ENCODE measurements around the gene KRT27.
A peak's percentile ranks its signal among the peaks of the same experiment; 100 is the strongest.

Gene KRT27

DNA sequence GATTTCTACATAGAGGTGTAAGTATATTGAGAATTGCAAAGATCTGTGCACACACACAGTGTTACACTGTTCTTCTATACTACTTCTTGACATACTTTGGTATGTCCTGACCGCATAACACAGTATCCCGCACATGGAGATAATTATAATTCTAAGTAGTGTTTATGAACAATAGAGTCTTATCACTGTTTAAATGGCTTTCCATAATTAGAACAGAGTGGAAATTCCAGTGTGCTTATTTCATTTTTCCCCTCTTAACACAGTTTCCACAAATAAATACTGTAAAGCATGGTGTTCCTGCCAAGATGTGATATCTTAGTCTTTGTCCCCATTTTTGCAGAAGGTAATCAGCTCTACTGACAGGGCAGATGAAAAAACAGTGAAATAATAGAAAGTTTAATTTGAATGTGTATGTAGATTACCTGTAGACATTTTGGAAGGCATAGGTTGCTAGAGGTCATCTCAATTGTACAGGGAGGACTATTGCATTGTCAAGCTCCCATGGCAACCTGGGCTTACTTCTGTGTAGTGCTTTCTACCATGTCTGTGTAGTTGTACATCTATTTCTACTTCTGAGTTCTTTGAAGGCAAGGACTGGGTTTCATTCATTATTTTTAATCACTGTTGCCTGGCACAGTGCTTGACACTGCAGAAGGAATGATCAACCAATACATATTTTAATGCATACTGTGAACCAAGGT lies 27.5 kb upstream of the KRT27 start:
- no peak for DNase-seq (ENCODE audit: low spot score)

DNA sequence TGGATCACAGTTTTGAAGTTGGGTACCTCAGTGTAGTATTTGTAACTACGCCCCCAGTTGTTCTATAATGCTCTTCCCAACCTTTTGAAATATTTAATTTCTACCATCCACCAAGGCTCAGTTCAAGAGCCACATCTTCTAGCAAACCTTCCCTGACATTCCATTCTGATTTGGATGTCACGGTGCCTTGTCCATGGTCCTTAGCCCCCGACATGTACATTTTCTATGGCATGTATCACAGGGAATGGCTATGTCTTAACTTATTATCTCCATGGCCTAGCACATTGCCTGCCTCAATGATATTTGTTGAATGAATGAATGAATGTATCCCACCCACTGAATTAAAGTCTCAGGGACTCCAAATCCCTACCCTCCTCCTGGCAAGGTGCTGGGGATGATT lies 23.8 kb upstream of the KRT27 start:
- DNase-seq (ENCODE audit: low spot score), result no peak

DNA sequence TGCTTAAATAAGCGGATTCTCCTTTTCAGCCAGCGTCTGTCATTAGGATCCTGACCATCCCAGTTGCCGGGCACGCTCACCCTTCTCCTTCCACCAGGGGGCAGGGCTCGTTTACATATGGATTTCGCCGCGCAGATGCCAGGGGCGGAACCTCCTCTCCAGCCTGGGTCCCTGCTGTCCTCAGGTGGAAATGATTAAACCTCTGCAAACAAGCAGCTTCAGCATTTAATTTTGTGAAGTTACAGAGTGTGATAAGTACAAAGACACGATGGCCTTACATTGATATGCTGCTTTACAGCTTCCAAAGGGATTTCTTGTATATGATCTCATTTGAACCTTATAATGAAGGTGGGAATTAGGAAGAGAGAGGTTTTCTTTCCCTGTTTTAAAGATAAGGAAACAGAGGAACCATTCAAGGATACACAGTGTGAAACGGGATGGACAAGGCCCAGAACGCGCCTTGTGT lies 21.3 kb upstream of the KRT27 start:
- DNase-seq (ENCODE audit: low spot score), result peak; percentile 58

DNA sequence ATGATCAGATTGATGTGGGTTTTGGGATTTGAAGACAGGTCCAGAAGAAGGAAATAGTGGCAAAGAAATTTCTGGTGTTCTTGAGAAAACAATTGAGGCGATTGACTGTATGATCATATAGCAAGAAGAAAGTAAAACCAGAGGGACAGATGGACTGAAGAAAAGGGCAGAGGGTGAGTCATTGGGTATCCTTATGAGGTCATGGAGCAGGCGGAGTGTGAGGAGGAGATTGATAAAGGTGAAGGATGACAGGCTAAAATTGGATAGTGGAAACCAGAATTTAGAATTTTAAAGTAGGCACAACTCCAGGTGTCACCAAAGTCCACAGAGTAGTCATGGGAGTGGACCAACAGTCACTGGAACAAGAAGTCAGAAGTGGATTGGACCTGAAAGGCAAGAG lies 18.8 kb upstream of the KRT27 start:
- DNase-seq (ENCODE audit: low spot score), result no peak

DNA sequence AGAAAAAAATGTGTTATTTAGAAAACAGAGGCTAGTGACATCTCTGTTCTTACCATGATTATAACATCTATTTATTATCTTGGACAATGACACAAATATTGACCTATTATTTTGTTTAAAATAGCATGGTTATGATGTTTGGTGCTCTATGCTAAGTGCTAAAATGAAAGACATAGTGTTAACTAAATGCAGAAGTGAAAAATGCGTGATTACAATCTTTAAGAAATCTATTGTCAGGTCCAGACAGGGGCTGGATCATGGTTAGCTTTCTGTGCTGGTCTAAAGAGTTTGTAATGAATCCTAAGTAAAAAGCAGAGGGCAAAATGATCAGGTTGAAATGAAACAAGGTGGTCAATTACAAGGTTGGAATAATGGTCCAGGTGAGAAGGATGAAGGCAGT lies 18.0 kb upstream of the KRT27 start:
- DNase-seq (ENCODE audit: low spot score), result no peak

DNA sequence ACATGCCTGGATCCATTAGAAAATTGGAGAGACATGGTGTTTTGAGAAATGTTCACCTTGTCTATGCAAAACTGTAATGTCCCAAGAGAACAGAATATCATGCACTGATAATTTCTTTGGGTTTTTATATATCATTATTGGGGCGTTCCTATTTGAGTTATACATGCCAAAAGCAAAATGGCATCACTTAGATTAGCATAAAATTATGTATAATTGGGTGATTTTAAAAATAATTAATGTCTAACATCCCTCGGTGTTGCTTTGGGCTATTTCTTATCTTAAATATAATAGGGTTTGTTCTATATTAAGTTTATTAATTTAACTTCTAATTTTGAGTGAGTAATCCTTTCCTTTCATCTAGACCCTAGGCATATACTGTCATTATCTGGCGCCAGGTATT lies 17.5 kb upstream of the KRT27 start, which contains the start of gene KRT28:
TSS of gene KRT28 (minus strand) at position 101 of the 400 bp plus-strand sequence. CDS start at position 35, 66 bp downstream.
- no peak for DNase-seq (ENCODE audit: low spot score)

DNA sequence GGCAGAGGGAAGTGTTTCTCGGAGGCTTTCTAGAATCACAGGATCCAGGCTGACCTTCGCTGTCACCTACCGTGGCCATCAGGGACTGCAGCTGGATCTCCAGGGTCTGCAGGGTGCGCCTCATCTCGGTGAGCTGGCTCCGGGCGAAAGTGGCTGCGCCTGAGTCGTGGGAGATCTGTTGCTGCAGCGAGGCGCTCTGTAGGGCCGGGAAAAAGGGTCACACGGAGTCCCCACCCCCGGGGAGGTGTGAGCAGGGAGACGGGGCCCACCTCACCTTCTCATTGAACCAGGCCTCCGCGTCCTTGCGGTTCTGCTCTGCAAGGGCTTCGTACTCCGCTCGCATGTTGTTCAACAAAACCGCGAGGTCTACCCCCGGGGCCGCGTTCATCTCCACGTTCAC lies 14.5 kb upstream of the KRT27 start:
- no peak for DNase-seq (ENCODE audit: low spot score)

DNA sequence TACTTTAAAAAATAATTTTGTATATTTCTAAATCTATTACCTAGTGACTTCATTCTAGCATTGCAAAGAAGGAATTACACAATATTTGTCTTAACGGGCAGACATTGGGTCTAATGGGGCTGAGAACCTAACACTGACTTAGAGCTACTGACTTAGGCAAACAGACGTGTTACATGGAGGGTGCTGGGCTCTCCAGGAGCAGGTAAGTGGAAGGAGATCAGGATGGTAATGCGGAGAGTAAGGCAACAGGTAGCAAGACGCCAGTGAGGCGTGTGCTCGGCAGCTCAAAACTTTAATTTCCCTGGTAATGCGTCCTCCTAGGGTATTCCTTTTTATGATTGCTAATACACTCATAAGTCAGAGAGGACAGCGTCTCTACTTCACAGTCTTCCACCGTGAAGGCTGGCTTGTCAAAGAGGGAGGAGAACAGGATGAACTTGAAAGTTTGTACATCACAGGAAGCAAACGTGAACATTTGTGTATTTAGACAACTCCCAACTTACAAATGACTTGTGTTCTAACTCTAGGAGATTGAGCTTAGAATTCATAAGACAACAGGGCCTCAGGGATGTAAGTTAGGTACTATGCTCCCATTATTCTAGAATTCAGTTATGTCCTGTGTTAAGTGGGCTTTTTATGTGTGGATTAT lies 12.8 kb upstream of the KRT27 start:
- no peak for DNase-seq (ENCODE audit: low spot score)

DNA sequence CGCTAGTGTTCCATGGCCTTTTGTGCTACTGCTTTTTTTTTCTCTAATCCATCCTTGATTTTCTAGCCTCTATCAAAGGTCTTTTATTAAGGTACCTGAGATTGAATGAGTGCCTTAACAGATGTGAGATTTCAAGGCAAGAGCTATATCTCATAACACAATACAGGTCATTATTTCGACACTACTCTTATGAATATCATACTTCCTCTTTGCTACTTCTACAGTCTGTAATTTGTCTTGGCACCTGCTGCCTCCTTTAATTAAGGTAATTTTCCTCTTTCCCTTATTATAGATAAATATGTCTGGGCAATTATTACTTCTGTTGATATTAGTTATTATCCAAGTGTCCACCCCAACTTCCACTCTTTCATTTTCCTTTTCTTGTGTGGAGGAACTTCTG lies 12.1 kb upstream of the KRT27 start:
- no peak for DNase-seq (ENCODE audit: low spot score)

DNA sequence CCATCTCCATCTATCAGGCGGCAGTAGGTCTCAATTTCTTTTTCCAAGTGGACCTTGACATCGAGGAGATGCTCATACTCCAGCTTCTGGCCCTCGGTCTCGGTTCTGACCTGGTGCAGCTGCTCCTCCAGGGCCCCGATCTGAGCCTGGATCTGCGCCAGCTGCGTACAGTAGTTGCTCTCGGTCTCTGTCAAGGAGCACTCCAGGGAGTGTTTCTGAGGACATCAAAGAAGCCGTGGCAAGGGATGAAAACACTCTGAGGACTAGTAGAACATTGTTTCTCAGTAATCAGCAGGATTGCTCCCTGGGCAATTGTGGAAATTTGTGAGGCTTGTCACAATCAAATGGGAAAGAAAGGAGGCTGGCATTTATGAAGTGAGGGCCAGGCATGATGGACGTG lies 11.5 kb upstream of the KRT27 start:
- no peak for DNase-seq (ENCODE audit: low spot score)

DNA sequence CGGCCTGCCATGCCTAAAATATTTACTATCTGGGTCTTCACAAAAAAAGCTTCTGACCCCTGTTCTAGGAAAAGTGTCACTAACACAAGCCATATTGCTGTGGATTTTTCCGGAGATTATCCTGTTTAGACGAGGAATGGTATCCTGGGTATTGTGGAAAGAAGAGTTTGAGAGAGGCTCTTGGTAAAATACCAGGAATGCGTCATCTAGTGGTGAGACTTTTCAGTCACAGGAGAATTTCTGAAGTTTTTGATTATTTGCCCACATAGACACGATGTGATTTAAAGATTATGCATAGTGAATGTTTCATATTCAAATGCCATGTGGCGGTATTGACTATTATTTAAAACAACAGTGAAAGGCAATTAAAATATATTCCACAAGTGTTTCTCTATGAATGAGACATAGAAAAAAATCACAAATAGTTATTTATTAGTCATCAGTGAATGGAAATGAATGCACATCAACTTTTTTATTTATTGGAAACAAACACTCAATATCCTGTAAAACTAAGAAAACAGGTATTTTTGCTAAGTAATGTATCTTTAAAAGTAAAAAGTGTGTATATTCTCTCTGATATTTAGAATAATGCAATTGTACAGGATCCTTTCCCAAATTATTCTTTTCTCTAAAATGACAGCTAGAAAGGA lies 9.6 kb upstream of the KRT27 start:
- DNase-seq (ENCODE audit: low spot score), result peak; percentile 47

DNA sequence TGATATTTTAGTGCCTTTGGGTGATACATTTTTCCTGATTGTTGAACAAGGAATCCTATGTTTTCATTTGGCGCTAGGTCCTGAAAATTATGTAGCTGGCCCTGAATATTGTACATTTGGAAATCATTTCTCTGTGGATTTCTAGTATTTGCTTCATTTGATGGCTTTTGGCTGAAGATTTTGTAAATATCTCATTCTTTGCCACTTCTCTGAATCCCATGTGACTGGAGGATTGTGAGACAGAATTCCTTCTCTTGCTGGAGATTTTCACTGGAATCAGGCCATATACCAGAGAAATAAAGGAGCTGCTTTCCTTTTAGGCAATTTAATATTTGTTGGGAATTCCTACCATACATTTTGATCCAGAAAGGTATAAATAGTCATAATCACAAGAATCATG lies 8.8 kb upstream of the KRT27 start:
- no peak for DNase-seq (ENCODE audit: low spot score)

DNA sequence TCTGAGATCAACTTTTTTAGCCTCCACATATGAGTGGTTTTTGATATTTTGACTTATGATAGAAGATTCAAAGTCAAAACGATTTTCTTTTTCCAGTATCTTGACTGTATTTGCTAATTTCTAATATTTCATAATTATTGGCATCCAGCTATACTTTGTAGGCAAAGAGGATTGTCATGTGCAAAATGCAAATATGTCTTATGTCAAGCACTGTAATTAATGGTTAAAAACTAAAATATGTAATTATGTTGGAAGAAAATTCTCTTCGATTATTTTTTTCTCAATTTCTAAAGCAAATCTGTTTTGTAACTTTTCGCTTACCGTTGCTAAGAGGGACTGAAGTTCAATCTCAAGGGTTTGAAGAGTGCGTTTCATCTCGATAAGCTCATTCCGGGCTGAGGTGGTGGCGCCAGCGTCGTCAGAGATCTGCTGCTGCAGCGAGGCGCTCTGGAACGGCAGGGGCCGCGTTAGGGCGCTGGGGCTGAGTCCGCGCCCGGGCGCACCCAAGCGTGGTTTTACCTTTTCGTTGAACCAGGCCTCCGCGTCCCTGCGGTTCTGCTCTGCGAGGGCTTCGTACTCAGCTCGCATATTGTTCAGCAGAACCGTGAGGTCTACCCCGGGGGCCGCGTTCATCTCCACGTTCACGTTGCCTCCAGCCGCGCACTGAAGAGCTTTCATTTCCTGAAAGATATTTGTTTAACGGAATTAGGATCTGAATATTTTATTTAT lies 3.0 kb downstream of the KRT27 start:
- DNase-seq (ENCODE audit: low spot score), result no peak

DNA sequence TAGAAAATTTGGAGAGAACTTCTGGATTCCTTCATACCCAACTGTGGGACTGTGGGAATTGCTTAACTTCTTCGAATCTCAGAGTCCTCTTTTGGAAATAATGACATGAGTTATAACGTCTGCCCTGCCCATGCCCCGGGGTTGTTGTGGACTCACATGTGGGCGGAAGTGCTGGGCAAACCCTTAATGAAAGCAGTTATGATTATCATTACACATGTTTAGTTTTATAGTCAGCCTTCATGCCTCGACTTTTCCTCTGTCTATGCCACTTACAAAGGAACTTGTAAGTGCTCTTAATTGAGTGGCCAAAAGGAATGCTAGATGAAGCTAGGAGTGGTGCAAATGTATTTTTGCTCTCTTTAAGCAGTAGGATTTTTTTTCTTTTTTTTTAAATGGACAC lies 3.9 kb downstream of the KRT27 start:
- peak; percentile 66 for DNase-seq (ENCODE audit: low spot score)

DNA sequence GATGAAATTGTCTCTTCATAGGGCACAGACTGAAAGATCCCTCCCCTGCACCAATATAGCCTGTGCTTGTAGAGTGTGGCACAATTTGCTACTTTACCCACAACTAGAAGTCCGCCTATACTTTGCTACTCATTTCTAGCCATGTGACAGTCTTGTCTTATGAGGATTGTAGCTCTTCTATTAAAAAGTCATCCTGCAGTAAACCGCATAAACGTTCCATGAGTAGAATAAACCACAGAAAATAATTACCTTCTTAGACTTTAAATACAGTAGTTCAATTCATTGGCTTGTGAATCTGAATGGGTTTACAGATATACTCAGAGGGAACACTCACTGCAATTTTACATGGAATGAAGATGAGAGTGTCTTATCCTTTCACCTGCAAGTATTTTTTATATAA lies 4.4 kb downstream of the KRT27 start:
- DNase-seq (ENCODE audit: low spot score), result peak; percentile 77

DNA sequence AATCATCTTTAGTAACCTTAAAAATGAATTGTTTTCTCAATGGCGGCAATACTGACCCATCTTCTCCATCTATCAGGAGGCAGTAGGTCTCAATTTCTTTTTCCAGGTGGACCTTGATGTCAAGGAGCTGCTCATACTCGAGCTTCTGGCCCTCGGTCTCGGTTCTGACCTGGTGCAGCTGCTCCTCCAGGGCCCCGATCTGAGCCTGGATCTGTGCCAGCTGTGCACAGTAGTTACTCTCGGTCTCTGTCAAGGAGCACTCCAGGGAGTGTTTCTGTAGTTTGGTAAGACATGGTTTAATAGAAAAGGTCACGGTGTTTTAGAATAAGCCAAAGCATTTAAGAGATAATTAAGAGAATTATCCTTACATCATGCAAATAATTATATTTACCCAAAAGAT lies 4.9 kb downstream of the KRT27 start:
- no peak for DNase-seq (ENCODE audit: low spot score)

DNA sequence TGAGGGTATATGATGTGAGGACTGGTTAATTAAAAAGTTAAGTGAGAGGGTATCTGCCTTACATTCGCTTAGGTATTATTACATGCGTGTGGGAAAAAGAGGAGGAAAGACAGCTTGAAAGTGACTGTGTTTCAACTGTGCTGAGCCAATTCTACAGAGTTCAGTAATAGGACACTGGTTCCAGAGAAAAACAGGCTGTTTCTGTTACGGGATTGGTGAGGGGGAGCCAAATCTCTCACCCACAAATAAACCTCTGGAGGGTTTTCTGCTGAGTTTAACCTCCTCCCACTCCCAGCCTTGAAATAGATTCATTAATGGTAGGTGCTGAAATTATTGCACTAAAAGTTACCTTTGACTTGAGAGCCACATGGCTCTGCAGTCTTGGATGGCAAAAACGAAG lies 6.4 kb downstream of the KRT27 start:
- no peak for DNase-seq (ENCODE audit: low spot score)

DNA sequence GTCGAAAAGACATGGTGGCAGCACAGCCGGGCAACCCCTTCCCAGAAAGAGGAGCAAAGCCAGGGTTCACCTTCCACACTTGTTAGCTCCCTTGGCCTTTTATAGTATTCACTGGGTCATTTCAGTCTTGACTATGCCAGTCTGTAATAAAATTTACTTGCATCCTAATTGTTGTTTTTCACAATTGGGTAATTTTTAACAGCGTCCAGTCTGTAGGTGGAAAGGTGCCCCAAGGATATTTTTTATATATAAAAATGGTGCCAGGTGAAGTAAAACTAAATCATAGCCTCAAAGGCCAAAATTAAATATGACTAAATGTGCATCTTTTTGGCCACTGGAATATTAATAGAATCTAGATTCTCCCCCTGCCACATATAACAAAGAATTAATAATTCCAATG lies 10.2 kb downstream of the KRT27 start, which contains the start of gene KRT26:
TSS of gene KRT26 (minus strand) at position 101 of the 400 bp plus-strand sequence. CDS start at position 13, 88 bp downstream.
- DNase-seq (ENCODE audit: low spot score), result no peak

DNA sequence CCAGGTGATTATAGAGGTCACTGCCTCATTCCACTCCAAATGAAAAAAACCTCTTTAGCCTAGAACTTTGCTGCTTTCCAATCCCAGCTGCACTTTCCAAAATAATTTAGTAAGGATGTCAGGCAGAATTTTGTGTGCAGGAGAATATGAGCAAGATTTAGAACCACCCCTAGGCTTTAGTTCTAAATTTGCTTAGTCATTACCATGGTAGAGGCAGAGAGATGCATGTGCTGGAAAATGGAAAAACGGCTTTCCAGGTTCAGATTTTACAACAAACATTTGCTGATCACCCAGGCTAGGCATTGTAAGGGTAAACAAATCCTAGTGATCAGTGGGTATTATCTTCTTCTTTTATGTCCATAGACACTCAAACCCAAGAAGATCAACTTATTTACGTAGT lies 16.7 kb downstream of the KRT27 start:
- no peak for DNase-seq (ENCODE audit: low spot score)

DNA sequence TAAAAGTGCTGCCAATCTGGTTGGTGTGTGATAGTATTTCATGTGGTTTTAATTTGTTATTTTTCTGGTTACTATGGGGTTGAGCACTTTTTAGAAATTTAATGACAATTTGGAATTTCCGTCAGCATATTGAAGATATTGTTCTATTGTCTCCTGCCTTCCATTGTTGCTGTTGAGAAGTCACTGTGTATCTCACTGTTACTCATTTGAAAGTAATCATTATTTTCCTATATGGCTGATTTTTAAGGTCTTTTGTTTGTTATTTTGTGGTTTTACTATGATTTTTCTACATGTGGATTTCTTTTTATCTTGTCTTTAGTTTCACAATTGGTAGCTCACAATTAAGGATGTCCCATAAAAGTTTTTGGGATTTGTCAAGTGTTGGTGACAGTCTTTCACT lies 18.6 kb downstream of the KRT27 start:
- DNase-seq (ENCODE audit: low spot score), result no peak

DNA sequence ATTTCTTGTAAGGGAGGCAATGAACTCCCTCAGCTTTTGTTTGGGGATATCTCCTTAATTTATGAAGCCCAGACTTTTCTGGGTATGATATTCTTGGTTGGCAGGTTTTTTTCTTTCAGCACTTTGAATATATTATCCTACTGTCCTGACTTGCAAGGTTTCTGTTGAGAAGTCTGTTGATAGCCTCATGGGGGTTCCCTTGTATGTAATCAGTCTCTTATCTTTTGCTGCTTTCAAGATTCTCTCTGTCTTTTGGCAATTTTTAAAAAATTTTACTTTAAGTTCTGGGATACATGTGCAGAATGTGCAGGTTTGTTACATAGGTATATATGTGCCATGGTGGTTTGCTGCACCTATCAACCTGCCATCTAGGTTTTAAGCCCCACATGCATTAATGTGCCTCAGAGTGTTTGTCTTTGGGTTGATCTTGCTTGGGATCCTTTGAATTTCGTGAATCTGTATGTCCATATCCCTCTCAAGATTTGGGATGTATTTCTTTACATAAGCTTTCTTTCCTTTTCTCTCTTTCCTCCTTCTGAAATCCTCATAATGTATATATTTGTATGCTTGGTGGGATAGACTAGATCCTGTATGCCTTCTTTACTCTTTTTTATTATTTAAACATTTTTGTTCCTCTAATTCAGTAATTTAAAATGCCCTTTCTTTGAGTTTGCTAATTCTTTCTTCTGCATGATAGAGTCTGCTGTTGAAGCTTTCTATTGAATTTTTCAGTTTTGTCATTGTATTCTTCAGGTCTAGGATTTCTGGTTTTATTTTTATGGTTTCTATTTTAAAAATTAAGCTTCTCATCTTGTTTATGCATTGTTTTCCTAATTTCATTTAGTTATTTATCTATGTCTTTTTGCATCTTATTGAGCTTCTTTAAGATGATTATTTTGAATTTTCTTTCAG lies 22.0 kb downstream of the KRT27 start:
- DNase-seq (ENCODE audit: low spot score), result no peak
